Esophagus muscularis mucosa (tissue), 4 donors: ENCODE results near the gene EVI5L.

Experiments used
- CTCF ChIP-seq, 3 experiments: fragments of 200-600 bp in 2 of 3; fragments of 450-650 bp in 1 of 3; sonication (generic) in 2 of 3; IDR thresholded peaks; one replicate each; pipeline ENCODE4 v1.5.1; 2017 to 2019; ENCODE audit warnings: antibody characterized with exemption in 3 of 3, mild to moderate bottlenecking in 2 of 3, moderate library complexity in 1 of 3
- EP300 ChIP-seq: sonication (generic); formaldehyde crosslinking; IDR thresholded peaks from one replicate; pipeline ENCODE4 v1.6.1; 2017; ENCODE audit warnings: antibody characterized with exemption
- POLR2AphosphoS5 ChIP-seq, 2 donors: sonication (generic); formaldehyde crosslinking; IDR thresholded peaks; one replicate each; pipeline ENCODE4 v1.6.1; 2017; ENCODE audit warnings: antibody characterized with exemption in 2 of 2

GRCh38 chr19:7904074-7905020, 74.3 kb downstream of the EVI5L start:
- no peak for TF ChIP-seq CTCF (IDR thresholded peaks at IDR 0.05)
- no peak for TF ChIP-seq EP300
- TF ChIP-seq POLR2AphosphoS5 (IDR thresholded peaks at IDR 0.05), result no peak
